DMS 273 (cell line): ENCODE measurements around the gene SHOX.
"Not testable (repeated sequence)": the region's sequence is repeated elsewhere in the genome, so short reads cannot be mapped to it uniquely, and the experiment has no call there.

Experiments
- DNase-seq: peaks from one replicate; lab custom pipeline; 2025; ENCODE audit not compliant: unreplicated experiment; lab: John Stamatoyannopoulos, UW

SHOX gene

GRCh38 chrX:621705-622503, 8.7 kb upstream of the SHOX start:
- no peak for DNase-seq

GRCh38 chrX:622802-623201, 7.8 kb upstream of the SHOX start:
- DNase-seq, result not testable (repeated sequence)

GRCh38 chrX:623268-623598, 7.4 kb upstream of the SHOX start:
- no peak for DNase-seq

GRCh38 chrX:623599-624315, 6.8 kb upstream of the SHOX start:
- peak; percentile 53 for DNase-seq

GRCh38 chrX:625137-625691, 5.4 kb upstream of the SHOX start:
- DNase-seq, result no peak

- DNase-seq, result not testable (repeated sequence)
These were observed 4.5 kb upstream of the SHOX start for GRCh38 chrX:626047-626446.

- DNase-seq, result no peak
These were observed 3.7 kb upstream of the SHOX start for GRCh38 chrX:626745-627509.

- no peak for DNase-seq
These were observed 3.0 kb upstream of the SHOX start for GRCh38 chrX:627510-627981.

- no peak for DNase-seq
These were observed 2.6 kb upstream of the SHOX start for GRCh38 chrX:627995-628394.

GRCh38 chrX:629230-630006, 1.2 kb upstream of the SHOX start:
- DNase-seq, result no peak

GRCh38 chrX:630007-630611, 482 bp upstream of the SHOX start:
- no peak for DNase-seq

- DNase-seq, result no peak
These were observed 1.3 kb downstream of the SHOX start for GRCh38 chrX:631802-632365.

- DNase-seq, result no peak
These were observed 1.9 kb downstream of the SHOX start for GRCh38 chrX:632366-633042.

- no peak for DNase-seq
These were observed 2.7 kb downstream of the SHOX start for GRCh38 chrX:633043-633984.

- DNase-seq, result no peak
These were observed 3.7 kb downstream of the SHOX start for GRCh38 chrX:633985-634958.

- no peak for DNase-seq
These were observed 5.0 kb downstream of the SHOX start for GRCh38 chrX:635428-636090.
